ENCODE data around the gene ENO2.

DNA sequence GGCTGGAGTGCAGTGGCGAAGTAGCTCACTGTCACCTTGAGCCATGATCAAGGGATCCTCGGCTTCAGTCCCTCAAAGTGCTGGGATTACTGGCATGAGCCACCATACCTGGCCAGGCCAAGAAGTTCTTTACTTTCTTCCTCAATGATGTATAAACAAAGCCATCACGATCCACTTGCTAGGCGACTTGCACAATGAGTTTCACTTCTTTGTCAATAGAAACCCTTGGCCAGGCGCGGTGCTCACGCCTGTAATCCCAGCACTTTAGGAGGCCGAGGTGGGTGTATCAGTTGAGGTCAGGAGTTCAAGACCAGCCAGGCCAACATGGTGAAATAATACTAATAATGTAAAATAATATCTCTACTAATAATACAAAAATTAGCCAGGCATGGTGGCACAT is 26.9 kb upstream of the ENO2 start:
- TF ChIP-seq RAD21 (IDR thresholded peaks at IDR 0.05; ENCODE audit: low read length) (no peak), YY1 (IDR thresholded peaks at IDR 0.05; ENCODE audit: low read depth) (no peak), USF1 (IDR thresholded peaks at IDR 0.05; ENCODE audit: borderline replicate concordance, low read depth) (no peak), REST (IDR thresholded peaks at IDR 0.05; ENCODE audit: low read depth, low read length) (no peak)
- TF ChIP-seq, protein P1, sequence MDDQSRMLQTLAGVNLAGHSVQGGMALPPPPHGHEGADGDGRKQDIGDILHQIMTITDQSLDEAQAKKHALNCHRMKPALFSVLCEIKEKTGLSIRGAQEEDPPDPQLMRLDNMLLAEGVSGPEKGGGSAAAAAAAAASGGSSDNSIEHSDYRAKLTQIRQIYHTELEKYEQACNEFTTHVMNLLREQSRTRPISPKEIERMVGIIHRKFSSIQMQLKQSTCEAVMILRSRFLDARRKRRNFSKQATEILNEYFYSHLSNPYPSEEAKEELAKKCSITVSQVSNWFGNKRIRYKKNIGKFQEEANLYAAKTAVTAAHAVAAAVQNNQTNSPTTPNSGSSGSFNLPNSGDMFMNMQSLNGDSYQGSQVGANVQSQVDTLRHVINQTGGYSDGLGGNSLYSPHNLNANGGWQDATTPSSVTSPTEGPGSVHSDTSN (IDR thresholded peaks at IDR 0.05), result no peak

Measured in SK-N-SH (cell line).